MM.1S (cell line): ENCODE data around the gene TEKTIP1.

Experiments used
- DNase-seq: peaks from one replicate; pipeline ENCODE4 v3.0.0-alpha.2; 2015
- H2AFZ ChIP-seq: fragments of 300-600 bp; sonication (generic); 2 replicates; pipeline ENCODE4 v1.6.0; 2016; ENCODE audit warnings: antibody characterized with exemption, low read length
- H3F3A ChIP-seq: fragments of 300-600 bp; sonication (generic); 2 replicates; pipeline ENCODE4 v1.6.1; 2016; ENCODE audit warnings: mild to moderate bottlenecking, antibody characterized with exemption, low read length, moderate library complexity, mixed read lengths; ENCODE audit not compliant: insufficient read depth
- H3K27ac ChIP-seq: fragments of 300-600 bp; sonication (generic); 2 replicates; pipeline ENCODE4 v1.5.1; 2016; ENCODE audit warnings: mild to moderate bottlenecking, low read length
- H3K27me3 ChIP-seq: fragments of 300-600 bp; sonication (generic); replicated peaks from 2 replicates; pipeline ENCODE4 v1.6.0; 2016; ENCODE audit warnings: low read length; ENCODE audit not compliant: insufficient read depth
- H3K36me3 ChIP-seq: fragments of 300-600 bp; sonication (generic); replicated peaks from 2 replicates; pipeline ENCODE4 v1.6.1; 2016; ENCODE audit warnings: mild to moderate bottlenecking, low read length, mixed read lengths; ENCODE audit not compliant: insufficient read depth
- H3K4me1 ChIP-seq: fragments of 300-600 bp; sonication (generic); 2 replicates; pipeline ENCODE4 v1.6.1; 2016; ENCODE audit warnings: low read length, mixed read lengths
- H3K4me2 ChIP-seq: fragments of 300-600 bp; sonication (generic); 2 replicates; pipeline ENCODE4 v1.6.0; 2016; ENCODE audit warnings: low read depth, low read length
- H3K4me3 ChIP-seq: fragments of 300-600 bp; sonication (generic); 2 replicates; pipeline ENCODE4 v1.5.1; 2016; ENCODE audit warnings: low read length, mixed read lengths
- H3K79me2 ChIP-seq: fragments of 300-600 bp; sonication (generic); 2 replicates; pipeline ENCODE4 v1.6.1; 2016; ENCODE audit warnings: mixed run types, low read length, mixed read lengths
- H3K9ac ChIP-seq: fragments of 300-600 bp; sonication (generic); 2 replicates; pipeline ENCODE4 v1.6.1; 2016; ENCODE audit warnings: low read length, mixed read lengths
- H3K9me2 ChIP-seq: fragments of 300-600 bp; sonication (generic); replicated peaks from 2 replicates; pipeline ENCODE4 v1.6.1; 2016; ENCODE audit warnings: mild to moderate bottlenecking, low read length, mixed read lengths; ENCODE audit not compliant: insufficient read depth
- H3K9me3 ChIP-seq: fragments of 300-600 bp; sonication (generic); replicated peaks from 2 replicates; pipeline ENCODE4 v1.6.1; 2016; ENCODE audit warnings: mild to moderate bottlenecking, low read length, mixed read lengths; ENCODE audit not compliant: insufficient read depth
- H4K20me1 ChIP-seq: fragments of 300-600 bp; sonication (generic); 2 replicates; pipeline ENCODE4 v1.6.1; 2016; ENCODE audit warnings: mild to moderate bottlenecking, low read length, moderate library complexity, mixed read lengths; ENCODE audit not compliant: insufficient read depth
- CTCF ChIP-seq: fragments of 300-600 bp; sonication (generic); IDR thresholded peaks from 2 replicates; pipeline ENCODE4 v1.5.1; 2016; ENCODE audit warnings: antibody characterized with exemption, low read length, mixed read lengths
- EZH2 ChIP-seq: fragments of 300-600 bp; sonication (generic); optimal IDR thresholded peaks from 2 replicates; pipeline ENCODE3; 2017; ENCODE audit warnings: low read depth, mild to moderate bottlenecking, antibody characterized with exemption, low read length, mixed read lengths
- EZH2phosphoT487 ChIP-seq: fragments of 300-600 bp; sonication (generic); IDR thresholded peaks from 2 replicates; pipeline ENCODE4 v1.6.1; 2018; ENCODE audit warnings: antibody characterized with exemption, low read length

Gene TEKTIP1

GRCh38 chr19:3573162-3573857 is 34.3 kb downstream of the TEKTIP1 start:
- Histone ChIP-seq H3K27me3 (peaks cover 8% of the 10 kb centered on the region), H2AFZ (peak overlapping the region; percentile 83), H3F3A (0 out of 2 replicates have a peak, but pooled peaks cover 9% of the 10 kb centered on the region), H4K20me1 (no peaks in the 10 kb centered on the region), H3K9me3 (no peaks in the 10 kb centered on the region), H3K4me2 (peak overlapping the region; percentile 95), H3K4me1 (0 out of 2 replicates have a peak, but pooled peaks cover 4% of the 10 kb centered on the region), H3K79me2 (peaks cover 6% of the 10 kb centered on the region), H3K9me2 (no peaks in the 10 kb centered on the region), H3K4me3 (peak overlapping the region; percentile 97), H3K36me3 (no peaks in the 10 kb centered on the region), H3K9ac (peak overlapping the region; percentile 72), H3K27ac (no peak overlapping the region; the same call in 1 of the 2 replicates)
- TF ChIP-seq CTCF (no peak), EZH2phosphoT487 (no peak), EZH2 (no peak)
- no peak for DNase-seq

- H3K27me3 ChIP-seq = peaks cover 2% of the 10 kb centered on the region
- no peak overlapping the region for H3K9ac ChIP-seq
- peak overlapping the region; percentile 97; the same call in 1 of the 2 replicates for H3K4me3 ChIP-seq
- no peaks in the 10 kb centered on the region for H3K36me3 ChIP-seq
- TF ChIP-seq EZH2phosphoT487 (no peak), EZH2 (no peak), CTCF (no peak)
- H3K79me2 ChIP-seq = peaks cover 6% of the 10 kb centered on the region
- H3K4me1 ChIP-seq = 0 out of 2 replicates have a peak, but pooled peaks cover 4% of the 10 kb centered on the region
- H3K9me2 ChIP-seq = no peaks in the 10 kb centered on the region
- H3F3A ChIP-seq = 0 out of 2 replicates have a peak, but pooled peaks cover 9% of the 10 kb centered on the region
- no peak overlapping the region for H2AFZ ChIP-seq
- peak; percentile 98 for DNase-seq
- peak overlapping the region; percentile 95; the same call in 1 of the 2 replicates for H3K4me2 ChIP-seq
- no peaks in the 10 kb centered on the region for H4K20me1 ChIP-seq
- no peaks in the 10 kb centered on the region for H3K9me3 ChIP-seq
- H3K27ac ChIP-seq = no peak overlapping the region
These were observed 35.1 kb downstream of the TEKTIP1 start for GRCh38 chr19:3573858-3574637.

GRCh38 chr19:3575260-3575741 is 36.3 kb downstream of the TEKTIP1 start:
- Histone ChIP-seq H3K4me3 (no peak overlapping the region), H3K27me3 (no peaks in the 10 kb centered on the region; the same call in 1 of the 2 replicates), H3K9me3 (no peaks in the 10 kb centered on the region), H4K20me1 (no peaks in the 10 kb centered on the region), H3K9ac (no peak overlapping the region), H3K27ac (no peak overlapping the region), H3K36me3 (no peaks in the 10 kb centered on the region), H3K4me1 (0 out of 2 replicates have a peak, but pooled peaks cover 4% of the 10 kb centered on the region), H3F3A (0 out of 2 replicates have a peak, but pooled peaks cover 9% of the 10 kb centered on the region), H3K79me2 (peaks cover 6% of the 10 kb centered on the region), H2AFZ (no peak overlapping the region), H3K9me2 (no peaks in the 10 kb centered on the region), H3K4me2 (no peak overlapping the region)
- TF ChIP-seq CTCF (peak; percentile 30), EZH2 (no peak)
- DNase-seq = no peak
